ENCODE results near the gene GSPT2.

GSPT2 gene

GRCh38 chrX:51795136-51795535, 51.9 kb downstream of the GSPT2 start:
- H3K4me3 ChIP-seq (ENCODE audit: low read length) = no peak overlapping the region
- TF ChIP-seq CTCF (conservative IDR thresholded peaks at IDR 0.05; ENCODE audit: low read length) = no peak
- no peak for DNase-seq (ENCODE audit: low read depth)
